Measurements from ENCODE around the gene SLC39A6.
"Not testable (repeated sequence)": the region's sequence is repeated elsewhere in the genome, so short reads cannot be mapped to it uniquely, and the experiment has no call there.

Gene SLC39A6

DNA sequence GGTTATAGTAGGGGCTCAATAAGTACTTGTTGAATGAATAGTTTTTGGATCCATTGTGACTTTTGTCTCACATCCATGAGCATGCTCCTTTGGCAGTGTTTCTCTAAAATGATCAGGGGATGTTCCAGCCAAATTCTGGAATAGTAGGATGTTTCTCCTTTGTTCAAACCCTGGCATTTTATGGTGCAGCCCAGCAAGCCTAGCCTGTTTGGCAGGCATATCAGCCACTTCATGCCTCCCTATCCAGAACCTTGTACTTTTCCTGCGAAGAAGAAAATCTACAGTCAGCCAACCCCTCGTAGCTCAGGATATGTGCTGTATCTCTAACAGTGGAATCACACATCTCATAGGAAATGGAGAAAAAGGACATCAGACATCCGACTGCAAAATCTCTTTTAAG, 34.7 kb downstream of the SLC39A6 start:
- DNase-seq, result no peak

DNA sequence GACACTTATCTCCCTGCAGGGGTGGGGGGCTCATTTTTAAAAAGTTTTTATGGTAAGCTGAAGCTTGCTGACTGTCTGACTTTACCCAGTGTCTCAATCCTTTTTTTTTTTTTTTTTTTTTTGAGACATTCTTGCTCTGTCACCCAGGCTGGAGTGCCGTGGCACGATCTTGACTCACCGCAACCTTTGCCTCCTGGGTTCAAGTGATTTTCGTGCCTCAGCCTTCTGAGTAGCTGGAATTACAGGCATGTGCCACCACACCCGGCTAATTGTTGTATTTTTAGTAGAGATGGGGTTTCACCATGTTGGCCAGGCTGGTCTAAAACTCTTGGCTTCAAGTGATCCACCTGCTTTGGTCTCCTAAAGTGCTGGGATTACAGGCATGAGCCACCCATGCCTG, 37.0 kb downstream of the SLC39A6 start:
- not testable (repeated sequence) for DNase-seq

DNA sequence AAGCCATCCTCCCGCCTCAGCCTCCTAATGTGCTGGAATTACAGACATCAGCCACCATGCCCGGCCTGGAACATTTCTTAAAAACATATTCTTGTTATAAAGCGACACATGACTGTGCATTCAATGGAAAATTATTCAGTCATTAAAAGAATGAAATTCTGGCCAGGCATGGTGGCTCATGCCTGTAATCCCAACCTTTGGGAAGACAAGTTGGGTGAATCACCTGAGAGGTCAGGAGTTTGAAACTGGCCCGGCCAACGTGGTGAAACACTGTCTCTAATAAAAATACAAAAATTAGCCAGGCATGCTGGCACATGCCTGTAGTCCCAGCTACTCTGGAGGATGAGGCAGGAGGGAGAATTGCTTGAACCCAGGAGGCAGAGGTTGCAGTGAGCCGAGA, 40.1 kb downstream of the SLC39A6 start:
- DNase-seq, result no peak

DNA sequence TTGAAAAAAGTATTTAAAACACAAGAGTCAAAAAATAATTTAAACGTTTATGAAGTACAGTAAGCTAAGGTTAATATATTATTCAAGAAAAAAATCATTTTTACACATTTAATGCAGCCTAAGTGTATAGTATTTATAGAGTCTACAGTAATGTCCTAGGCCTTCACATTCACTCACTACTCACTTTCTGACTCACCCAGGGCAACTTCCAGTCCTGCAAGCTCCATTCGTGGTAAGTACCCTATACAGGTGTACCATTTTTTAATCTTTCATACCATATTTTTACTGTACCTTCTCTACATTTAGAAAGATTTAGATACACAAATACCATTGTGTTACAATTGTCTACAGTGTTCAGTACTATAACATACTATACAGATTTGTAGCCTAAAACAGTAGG, 40.9 kb downstream of the SLC39A6 start:
- no peak for DNase-seq

DNA sequence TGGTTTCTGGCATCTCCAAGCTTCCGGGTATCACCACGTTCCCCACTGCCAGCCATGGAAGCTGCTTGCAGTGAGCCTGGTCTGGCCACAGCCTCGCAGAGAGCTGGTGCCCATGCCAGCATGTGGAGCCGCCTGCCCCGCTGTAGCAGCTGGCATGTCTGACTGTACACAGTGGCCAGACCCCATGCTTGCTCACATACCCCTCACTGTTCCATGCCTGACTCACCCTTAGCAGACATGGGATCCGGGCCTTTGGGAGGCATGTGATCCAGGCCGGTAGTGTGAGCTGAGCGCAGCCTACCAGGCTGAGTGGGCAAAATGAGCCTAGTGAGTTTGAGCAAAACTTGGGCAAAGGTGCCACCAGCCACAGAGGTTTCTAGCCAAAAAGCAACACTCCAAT, 43.0 kb downstream of the SLC39A6 start:
- DNase-seq, result no peak

DNA sequence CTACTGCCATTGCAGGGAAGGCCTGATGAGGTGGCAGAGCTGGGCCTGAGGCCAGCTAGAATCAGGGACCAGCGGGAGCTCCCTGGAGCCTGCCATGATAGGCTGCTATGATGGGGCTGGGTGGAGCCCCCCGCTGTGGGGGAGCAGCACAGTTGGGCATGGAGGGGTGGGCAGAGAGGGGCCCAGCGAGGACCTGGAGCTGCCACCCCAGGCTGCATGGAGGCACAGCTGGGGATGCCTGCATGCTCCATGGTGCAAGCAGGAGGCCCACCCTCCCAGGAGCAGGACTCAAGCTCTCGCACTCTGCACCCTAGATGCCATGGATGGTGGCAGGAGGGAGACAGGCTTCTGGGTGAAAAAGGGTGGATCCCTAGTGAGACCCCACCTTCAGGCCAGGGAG, 43.9 kb downstream of the SLC39A6 start:
- DNase-seq, result no peak

DNA sequence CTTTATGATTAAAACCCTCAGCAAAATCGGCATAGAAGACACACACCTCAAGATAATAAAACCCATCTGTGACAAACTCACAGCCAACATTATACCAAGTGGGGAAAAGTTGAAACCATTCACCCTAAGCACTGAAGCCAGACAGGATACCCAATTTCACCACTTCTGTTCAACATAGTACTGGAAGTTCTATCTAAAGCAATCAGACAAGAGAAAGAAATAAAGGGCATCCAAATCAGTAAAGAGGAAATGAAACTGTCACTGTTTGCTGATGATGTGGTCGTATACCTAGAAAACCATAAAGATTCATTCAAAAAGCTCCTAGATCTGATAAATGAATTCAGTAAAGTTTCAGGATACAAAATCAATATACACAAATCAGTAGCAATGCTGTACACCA, 45.4 kb downstream of the SLC39A6 start:
- no peak for DNase-seq

DNA sequence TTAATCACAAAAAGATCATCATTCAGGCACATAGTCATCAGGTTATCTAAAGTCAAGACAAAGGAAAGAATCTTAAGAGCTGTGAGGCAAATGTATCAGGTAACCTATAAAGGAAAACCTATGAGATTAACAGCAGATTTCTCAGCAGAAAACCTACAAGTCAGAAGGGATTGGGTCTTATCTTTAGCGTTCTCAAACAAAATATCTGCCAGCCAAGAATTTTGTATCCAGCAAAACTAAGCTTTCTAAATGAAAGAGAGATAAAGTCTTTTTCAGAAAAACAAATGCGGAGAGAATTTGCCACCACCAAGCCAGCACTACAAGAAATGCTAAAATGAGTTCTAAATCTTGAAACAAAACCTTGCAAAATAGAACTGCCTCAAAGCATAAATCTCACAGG, 48.0 kb downstream of the SLC39A6 start:
- DNase-seq, result not testable (repeated sequence)

DNA sequence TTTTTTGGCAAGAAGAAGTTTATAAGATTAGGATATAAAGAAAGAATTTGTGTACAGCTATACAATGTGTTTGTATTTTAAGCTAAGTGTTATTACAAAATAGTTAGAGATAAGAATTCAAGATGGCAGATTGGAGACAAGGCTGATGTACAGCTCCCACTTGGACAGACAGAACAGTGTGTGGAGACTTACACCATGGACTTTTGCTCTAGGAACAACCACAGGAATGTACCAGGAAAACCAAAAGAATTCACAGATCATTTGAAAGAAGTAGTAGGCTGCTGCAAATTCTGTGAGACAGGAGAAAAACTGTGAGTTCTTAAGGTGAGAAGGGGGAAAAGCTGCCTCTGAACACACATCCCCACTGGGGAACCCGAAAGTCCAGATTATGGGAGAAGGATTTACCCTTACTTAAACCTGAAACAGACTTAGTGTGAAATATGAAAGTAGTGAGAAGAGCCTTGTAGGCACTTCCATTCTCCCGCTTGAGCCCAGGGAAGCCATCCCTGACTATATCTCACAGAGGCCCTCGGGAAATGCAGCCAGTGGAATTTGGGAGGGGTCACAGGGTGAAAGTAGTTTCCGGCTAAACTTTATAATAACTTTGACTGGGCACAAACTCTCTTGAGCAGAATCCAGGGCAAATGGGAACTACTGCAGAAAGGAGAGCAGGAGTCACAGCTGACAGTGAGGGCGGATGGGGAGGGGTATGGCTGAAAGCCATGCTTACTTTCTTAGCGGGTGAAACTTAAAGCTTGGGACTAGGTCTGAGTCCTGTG, 50.2 kb downstream of the SLC39A6 start:
- no peak for DNase-seq

DNA sequence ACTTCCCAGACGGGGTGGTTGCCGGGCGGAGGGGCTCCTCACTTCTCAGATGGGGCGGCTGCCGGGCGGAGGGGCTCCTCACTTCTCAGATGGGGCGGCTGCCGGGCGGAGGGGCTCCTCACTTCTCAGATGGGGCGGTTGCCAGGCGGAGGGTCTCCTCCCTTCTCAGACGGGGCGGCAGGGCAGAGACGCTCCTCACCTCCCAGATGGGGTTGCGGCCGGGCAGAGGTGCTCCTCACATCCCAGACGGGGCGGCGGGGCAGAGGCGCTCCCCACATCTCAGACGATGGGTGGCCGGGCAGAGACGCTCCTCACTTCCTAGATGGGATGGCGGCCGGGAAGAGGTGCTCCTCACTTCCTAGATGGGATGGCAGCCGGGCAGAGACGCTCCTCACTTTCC, 51.4 kb downstream of the SLC39A6 start:
- not testable (repeated sequence) for DNase-seq

DNA sequence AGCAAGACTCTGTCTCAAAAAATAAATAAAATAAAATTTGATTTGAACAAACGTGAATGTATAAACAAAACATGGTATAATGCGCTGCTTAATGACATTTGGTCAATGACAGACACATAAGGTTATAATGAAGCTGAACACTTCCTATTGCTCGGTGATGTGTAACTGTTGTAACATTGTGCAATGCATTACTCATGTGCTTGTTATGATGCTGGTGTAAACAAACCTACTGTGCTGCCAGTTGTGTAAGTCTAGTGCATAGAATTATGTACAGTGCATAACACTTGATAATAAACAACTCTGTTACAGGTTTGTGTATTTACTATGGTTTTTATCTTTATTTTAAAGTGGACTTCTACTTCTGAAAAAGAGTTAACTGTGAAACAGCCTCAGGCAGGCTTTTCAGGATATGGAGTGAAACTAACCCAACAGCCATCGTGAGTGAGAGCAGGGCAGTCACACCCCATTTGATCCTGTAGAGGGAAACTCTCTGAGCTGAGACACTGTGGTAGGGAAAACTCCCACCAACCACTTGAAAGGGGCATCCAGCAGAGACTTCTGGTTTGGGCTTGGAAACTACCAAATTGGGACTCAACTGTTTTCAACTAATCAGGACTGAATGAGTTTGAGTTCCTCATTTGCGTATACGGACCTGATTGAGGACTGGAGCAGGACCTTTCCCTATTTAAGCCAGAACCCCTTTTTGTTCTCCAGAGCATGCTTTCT, 53.1 kb downstream of the SLC39A6 start:
- peak; percentile 5 to 40 for DNase-seq

DNA sequence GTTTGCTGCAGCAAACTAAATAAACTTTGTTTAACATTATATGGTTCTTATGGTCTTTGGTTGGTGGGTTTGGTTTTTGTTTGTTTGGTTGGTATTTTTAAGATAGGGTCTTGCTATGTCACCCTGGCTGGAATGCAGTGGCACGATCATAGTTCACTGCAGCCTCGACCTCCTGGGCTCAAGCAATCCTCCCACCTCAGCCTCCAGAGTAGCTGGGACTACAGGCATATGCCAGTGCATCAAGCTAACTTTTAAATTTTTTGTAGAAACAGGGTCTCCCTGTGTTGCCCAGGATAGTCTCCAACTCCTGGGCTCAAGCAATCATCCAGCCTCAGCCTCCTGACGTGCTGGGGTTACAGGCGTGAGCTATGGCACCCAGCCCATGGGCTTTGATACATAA, 54.7 kb downstream of the SLC39A6 start:
- no peak for DNase-seq

DNA sequence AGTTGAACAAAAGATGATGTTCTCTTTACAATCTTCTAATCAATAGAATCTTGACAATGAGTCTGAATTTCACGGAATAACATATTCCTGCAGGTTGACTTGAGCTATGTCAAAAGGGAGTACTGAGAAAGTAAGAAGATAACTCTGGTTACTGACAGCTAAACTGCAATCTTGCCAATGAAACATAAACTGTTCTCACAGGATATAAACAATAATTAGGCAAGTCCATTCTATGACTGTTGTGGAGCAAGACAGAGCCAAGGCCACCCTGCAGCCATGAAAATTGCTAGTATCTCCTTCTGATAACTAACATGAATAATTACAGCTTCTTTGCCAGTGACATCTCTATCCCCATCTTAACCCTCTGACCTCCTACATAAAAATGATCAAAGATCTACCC, 55.5 kb downstream of the SLC39A6 start:
- no peak for DNase-seq

DNA sequence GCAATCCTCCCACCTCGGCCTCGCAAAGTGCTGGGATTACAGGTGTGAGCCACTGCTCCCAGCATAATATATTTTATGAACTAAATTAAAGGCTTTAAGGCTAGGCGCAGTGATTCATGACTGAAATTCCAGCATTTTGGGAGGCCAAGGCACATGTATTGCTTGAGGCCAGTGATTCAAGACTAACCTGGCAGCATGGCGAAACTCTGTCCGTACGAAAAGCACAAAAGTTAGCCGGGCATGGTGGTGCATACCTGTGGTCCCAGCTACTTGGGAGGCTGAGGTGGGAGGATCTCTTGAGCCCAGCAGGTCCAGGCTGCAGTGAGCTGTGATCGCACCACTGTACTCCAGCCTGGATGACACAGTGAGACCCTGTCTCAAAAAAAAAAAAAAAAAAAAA, 56.7 kb downstream of the SLC39A6 start:
- DNase-seq, result not testable (repeated sequence)

DNA sequence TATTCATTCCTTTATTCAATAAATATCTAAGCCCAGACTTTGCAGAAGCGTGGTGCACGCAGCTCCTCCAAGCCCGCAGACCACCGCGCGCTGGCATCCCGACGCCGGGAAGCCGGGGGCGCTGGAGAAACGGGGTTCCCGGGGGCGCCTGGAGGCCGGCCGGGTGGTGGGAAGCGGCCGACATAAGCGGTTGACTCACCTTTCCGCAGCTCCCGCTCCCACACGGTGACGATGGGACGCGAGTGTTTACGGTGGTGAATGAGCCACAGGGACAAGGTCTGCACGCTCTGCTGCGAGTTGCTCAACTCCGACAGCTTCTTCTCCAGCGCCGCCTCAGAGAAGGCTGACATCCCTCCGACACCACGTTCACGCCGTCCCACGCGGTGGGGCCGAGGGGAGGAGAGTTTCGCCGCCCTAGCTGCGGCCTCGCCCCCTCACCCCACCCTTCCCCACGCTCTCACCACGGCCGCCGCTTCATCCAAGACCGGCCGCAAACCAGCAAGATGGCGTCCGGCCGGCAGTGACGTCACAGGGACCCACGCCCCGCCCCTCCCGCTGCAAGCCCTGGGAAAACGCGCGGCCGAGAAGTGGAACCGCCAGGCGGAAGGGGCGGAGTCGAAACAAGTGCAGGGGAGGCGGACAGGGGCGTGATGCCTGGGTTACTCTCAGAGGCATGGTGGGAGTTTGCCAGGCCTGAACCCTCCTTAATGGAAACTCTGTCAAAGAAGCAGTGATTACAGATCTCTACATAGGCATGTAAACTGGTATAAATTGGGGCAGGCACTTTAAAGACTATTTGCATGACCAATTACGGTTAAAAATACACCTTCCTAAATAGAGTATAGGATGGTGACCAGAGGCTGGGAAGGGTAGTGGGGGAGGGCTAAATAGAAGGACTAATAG, 61.8 kb downstream of the SLC39A6 start, which contains the start of gene RPRD1A:
RPRD1A (minus strand) TSS at position 505 of the 903 bp plus-strand sequence; CDS start at position 350, 155 bp downstream.
- DNase-seq, result peak; percentile 82 to 87

DNA sequence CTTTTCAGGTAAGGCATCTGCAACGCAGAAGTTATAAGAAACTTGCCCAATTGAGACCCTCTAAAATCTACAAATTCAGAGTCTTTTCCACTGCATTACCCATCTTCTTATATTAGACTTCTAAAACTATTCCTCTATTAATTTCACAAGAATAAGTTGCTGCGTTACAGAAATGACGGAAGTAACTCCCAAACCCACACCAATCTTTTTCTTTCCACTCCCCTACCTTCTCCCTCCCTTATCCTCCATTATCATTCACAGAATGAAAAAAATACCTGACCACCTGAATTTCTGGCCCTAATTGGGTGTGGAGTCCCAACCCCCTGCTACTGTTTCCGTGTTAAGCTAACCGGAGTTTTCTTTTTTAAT, 62.5 kb downstream of the SLC39A6 start:
- DNase-seq, result no peak

DNA sequence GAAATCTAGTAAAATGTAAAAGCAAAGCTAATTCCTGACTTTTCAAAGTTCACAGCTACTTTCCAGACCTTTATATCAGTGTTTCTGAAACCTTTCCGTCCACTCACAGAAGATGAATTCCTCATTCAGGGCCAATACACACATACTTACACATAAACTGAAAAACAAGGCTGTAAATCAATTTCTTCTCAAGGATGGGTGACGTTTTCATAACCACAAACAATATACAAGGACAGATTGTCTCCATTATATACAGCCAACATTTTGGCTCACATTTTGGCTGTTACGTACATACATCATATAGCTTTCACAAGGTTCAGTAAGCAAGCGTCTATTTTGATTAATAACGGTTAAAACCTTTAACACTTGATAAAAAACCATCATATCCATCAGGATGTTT, 63.1 kb downstream of the SLC39A6 start:
- DNase-seq, result no peak

DNA sequence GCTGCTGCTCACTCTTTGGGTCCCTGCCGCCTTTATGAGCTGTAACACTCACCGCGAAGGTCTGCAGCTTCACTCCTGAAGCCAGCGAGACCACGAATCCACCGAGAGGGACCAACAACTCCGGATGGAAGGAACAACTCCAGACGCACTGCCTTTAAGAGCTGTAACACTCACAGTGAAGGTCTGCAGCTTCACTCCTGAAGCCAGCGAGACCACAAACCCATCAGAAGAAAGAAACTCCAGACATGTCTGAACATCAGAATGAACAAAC, 64.4 kb downstream of the SLC39A6 start:
- not testable (repeated sequence) for DNase-seq

DNA sequence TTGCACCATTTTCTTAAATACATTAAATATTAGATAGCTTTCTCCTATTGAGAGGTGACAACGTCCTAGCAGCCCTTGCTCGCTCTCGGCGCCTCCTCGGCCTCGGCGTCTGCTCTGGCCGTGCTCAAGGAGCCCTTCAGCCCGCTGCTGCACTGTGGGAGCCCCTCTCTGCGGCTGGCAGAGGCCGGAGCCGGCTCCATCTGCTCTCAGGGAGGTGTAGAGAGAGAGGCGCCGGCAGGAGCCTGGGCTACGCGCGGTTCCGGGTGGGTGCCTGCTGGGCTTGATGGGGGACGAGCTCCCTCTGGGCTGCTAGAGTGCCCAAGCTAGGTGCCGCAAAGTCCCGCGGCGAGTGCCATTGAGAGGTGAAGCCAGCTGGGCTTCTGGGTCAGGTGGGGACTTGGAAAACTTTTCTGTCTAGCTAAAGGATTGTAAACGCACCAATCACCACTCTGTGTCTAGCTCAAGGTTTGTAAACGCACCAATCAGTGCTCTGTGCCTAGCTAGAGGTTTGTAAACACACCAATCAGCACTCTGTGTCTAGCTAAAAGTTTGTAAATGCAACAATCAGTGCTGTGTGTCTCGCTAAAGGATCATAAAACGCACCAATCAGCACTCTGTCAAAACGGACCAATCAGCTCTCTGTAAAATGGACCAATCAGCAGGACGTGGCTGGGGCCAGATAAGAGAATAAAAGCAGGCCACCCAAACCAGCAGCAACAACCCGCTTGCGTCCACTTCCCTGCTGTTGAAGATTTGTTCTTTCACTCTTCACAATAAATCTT, 64.9 kb downstream of the SLC39A6 start:
- DNase-seq, result no peak

DNA sequence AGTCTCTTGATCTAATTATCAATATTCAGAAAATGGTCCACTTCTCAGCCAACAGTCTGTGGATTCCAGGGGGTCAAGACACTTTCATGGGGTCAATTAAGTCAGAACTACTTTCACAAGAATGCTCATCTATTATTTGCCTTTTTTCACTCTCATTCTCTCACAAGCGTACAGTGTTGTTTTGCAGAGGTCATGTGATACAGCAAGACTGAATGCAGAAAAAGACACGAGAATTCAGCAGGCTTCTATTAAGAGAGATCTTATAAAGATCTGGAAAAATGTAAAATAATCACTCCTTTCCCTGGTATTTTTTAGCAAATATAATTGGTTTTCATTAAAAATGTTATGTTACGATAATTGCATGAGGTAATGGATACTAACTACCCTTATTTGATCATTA, 70.5 kb downstream of the SLC39A6 start:
- no peak for DNase-seq
